Peyer's patch (tissue), 4 donors: ENCODE data around the gene DLX6.

Experiments used
- CTCF ChIP-seq, 6 experiments: fragments of 450-650 bp in 4 of 6; fragments of 200-600 bp in 2 of 6; sonication (generic) in 1 of 6; IDR thresholded peaks; one replicate each; pipeline ENCODE4 v1.5.1; 2017 to 2019; ENCODE audit warnings: antibody characterized with exemption in 6 of 6, mild to moderate bottlenecking in 3 of 6, moderate library complexity in 1 of 6
- POLR2A ChIP-seq, 2 donors: fragments of 450-650 bp; IDR thresholded peaks; one replicate each; pipeline ENCODE4 v1.5.1; 2017; ENCODE audit warnings: antibody characterized with exemption in 2 of 2, mild to moderate bottlenecking in 2 of 2, moderate library complexity in 2 of 2

- TF ChIP-seq POLR2A (IDR thresholded peaks at IDR 0.05) (no peak), CTCF (IDR thresholded peaks at IDR 0.05) (no peak)
Measured at GRCh38 chr7:96989859-96990317, 15.5 kb upstream of the DLX6 start.
